ENCODE data around the gene OR10C1. TPM values are rescaled to one million over a fixed set of nuclear protein-coding genes. Genes with fewer than 3 reads are reported as not detected.
"Not testable (repeated sequence)": the region's sequence is repeated elsewhere in the genome, so short reads cannot be mapped to it uniquely, and the experiment has no call there.

Gene OR10C1
- not detected for total RNA-seq

GRCh38 chr6:29439006-29439405 is at the start of gene OR10C1:
OR10C1 (plus strand) TSS chr6:29439306; CDS start chr6:29440016, 710 bp downstream.
- no peak for DNase-seq

DNA sequence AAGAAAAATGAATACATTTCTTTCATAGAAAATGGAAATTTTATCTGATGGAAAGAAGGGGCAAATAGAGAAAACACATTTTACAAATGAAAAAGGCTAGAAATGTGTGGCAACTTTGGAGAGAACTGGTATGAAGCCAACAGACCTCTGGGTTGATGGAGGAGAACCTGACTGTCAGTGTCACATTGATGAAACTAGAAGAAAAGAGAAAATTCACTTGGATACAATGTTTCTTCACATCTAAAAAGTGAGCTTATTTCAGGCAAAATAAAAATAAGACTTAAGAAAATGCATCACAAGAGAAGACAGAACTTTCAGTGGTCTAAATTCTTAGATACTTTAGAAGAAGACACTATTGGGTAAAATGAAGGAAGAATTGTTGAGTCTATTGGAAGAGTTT is 43.8 kb upstream of the OR10C1 start, which contains the start of gene OR12D2:
Gene OR12D2, plus strand, starts transcription at position 301 of the 400 bp plus-strand sequence. CDS start 1,069 bp downstream, outside the sequence.
- DNase-seq, result no peak

DNA sequence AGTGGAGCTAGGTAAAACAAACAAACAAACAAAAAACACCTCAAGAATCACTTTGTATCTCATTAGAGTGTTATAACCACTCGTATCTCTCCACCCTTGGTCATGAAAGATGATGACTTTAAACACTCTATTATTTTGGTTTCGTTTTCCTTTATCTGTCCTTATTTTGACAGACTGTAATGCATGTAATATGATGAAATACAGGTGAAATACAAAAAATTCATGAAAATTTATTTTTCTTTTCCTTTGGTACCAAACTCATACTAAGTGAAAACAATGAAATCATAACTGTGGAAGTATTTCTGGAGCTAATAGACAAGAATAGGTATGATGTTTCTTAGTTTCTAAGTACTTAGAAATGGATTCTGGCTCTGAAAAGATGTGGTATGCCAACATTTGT is 39.6 kb upstream of the OR10C1 start:
- DNase-seq, result no peak

DNA sequence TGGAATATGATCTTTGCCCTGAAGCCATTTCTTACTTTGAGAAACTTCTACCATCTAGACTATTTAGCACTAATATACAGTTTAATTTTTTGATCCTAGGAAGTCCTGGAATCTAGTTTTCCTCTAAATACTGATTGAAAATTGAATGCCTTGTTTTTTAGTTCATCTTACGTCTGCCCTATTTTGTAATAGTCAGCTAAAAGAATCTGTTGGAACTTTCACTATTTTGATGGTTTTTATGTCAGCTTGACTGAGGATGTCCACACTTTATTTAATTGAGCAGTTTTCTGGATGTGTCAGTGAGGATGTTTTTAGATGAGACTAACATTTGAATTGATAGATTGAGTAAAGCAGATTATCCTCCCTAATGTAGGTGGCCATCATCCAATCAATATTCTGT is 35.3 kb upstream of the OR10C1 start:
- DNase-seq, result no peak

DNA sequence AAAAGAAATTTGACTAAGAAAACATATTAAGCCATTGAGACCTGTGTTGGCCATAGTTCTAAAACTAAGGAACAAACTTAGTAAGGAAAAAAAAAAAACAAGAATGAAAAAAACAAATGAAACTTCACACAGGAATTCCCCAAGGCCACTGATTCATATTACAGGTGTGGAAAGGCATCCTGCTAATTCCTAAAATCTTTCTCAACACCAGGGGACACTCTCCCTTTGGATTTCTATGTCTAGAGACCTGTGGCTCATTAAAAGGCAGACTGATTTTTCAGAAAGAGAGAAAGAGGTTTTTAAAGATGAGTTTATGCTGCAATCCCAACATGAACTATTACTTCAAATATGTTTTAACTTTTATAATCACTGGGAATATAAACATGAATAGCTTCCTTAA is 24.5 kb upstream of the OR10C1 start, which contains the start of gene OR12D1:
Gene OR12D1, plus strand, starts transcription at position 341 of the 400 bp plus-strand sequence.
- DNase-seq, result no peak

GRCh38 chr6:29419516-29419915 is 19.6 kb upstream of the OR10C1 start:
- no peak for DNase-seq

GRCh38 chr6:29424168-29424567 is 14.9 kb upstream of the OR10C1 start:
- no peak for DNase-seq

DNA sequence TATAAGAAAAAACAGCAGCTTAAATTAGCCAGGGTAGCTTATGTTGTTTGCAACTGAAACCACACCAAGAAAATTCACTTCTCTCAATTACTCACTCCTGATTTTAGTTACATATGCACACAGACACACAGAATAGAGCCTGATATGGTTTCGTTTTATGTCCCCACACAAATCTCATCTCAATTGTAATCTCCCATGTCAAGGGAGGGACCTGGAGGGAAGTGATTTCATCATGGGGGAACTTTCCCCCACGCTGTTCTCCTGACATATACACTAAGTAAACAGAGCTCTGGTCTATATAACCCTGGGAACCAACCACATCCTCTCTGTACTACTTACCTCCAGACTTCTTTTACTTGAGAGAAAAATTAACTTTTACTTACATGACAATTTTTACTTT is 14.5 kb upstream of the OR10C1 start:
- DNase-seq, result no peak

DNA sequence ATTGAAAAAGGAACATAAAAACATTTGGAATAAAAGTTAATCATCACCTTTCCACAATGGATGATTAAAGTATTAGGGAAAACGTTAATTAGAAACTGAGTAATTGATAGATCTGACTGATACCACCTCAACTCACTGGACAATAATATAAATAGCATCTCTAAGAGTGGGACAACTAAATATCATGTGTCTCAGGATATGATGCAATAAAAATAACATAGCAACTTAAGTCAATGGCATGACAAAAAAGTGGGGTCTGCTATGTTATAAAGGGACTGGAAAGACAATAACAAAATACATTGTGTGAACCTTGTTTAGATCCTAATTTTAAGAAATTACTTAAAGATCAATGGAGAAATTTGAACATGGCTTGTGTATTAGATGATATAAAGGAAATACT is 14.0 kb upstream of the OR10C1 start:
- DNase-seq, result no peak

- DNase-seq, result no peak
Measured at GRCh38 chr6:29426654-29427053, 12.5 kb upstream of the OR10C1 start.

GRCh38 chr6:29436730-29437129 is 2.4 kb upstream of the OR10C1 start:
- not testable (repeated sequence) for DNase-seq

GRCh38 chr6:29442719-29443118 is 3.6 kb downstream of the OR10C1 start:
- DNase-seq, result no peak

DNA sequence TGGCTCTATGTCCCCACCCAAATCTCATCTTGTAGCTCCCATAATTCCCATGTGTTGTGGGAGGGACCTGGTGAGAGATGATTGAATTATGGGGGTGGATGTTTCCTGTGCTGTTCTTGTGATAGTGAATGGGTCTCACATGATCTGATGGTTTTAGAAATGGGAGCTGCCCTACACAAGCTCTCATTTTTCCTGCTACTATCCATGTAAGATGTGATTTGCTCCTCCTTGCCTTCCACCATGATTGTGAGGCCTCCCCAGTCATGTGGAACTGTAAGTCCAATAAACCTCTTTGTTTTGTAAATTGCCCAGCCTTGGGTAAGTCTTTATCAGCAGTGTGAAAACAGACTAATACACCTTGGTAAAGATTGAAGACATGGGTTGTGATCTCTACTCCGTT is 4.9 kb downstream of the OR10C1 start:
- not testable (repeated sequence) for DNase-seq

DNA sequence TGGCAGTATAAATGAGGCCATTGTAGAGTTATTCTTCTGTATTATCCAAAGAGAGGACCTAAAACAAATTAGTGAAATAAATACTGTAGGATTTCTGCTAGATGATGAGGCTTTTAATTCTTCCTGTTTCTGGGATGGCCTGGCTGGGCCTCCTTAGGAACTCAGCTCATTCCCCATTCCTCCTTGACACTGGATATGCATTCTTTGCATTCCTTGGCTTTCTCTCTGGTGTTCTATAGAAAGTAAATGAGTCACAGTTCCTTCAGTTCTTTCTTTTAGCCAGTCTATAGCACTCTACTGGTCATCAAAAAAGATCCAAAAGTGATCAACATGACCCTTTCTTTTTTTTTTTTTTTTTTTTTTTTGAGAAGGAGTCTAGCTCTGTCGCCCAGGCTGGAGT is 8.6 kb downstream of the OR10C1 start:
- DNase-seq, result no peak

DNA sequence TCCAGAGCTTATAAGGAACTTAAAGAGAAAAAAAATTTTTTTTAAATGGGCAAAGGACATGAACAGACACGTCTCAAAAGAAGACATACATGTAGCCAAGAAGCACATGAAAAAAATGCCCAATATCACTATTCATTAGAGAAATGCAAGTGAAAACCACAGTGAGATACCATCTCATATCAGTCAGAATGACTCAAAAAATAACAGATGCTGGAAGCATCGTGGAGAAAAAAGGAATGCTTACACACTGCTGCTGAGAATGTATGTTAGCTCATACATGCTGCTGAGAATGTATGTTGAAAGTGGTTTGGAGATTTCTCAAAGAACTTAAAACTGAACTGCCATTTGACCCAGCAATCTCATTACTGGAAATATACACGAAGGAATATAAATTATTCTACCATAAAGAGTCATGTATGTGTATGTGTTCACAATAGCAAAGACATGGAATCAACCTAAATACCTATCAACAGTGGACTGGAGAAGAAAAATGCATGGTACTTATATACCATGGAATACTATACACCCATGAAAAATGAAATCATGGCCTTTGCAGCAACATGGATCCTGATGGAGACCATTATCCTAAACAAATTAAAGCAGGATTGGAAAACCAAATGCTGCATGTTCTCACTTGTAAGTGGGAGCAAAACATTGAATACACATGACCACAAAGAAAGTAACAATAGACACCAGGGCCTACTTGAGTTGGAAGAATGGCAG is 12.5 kb downstream of the OR10C1 start:
- no peak for DNase-seq

- no peak for DNase-seq
Measured at GRCh38 chr6:29456971-29457370, 17.9 kb downstream of the OR10C1 start, which contains the start of the genes OR11A1 and OR2H1. OR11A1 (minus strand) TSS chr6:29457071; CDS start chr6:29427641, 29,430 bp downstream. OR2H1 (plus strand) TSS chr6:29457155; CDS start chr6:29461770, 4,615 bp downstream.

DNA sequence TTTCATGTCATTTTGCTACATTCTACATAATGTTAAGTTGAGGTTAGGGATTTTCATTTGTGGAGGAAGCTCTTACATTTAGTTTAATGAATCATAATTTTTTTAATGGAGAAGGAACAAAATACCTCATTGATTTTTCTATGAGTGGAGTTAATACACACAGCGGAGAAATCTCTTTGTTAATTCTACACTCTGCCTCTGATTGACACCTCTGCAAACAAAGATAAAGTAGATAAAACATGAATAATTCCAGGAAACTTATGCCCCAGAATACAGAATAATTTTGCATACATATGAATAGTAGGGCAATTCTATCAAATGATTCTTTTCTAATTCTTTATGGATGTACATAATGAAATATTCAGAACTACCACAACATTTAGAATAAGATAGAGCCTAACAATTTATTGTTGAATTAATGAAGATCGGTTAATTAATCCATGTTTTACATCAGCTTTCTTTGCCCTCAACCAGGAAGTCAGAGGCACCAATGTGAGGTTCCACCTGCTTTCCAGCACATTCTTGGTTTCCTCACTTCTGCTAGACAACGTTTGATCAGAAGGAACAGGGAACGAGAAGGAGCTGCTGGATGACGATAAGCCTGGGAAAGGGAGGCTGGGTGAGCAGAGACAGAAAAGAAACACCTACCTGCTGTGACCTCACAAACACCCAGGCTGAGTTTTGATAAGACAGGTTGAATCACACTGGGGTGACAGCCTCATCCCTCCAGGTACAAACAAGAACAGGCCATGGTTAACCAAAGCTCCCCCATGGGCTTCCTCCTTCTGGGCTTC is 22.1 kb downstream of the OR10C1 start:
- DNase-seq, result no peak

DNA sequence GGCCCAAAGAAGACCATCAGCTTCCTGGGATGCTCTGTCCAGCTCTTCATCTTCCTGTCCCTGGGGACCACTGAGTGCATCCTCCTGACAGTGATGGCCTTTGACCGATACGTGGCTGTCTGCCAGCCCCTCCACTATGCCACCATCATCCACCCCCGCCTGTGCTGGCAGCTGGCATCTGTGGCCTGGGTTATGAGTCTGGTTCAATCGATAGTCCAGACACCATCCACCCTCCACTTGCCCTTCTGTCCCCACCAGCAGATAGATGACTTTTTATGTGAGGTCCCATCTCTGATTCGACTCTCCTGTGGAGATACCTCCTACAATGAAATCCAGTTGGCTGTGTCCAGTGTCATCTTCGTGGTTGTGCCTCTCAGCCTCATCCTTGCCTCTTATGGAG is 22.9 kb downstream of the OR10C1 start:
- no peak for DNase-seq

GRCh38 chr6:29465279-29465678 is 26.2 kb downstream of the OR10C1 start:
- DNase-seq, result no peak

DNA sequence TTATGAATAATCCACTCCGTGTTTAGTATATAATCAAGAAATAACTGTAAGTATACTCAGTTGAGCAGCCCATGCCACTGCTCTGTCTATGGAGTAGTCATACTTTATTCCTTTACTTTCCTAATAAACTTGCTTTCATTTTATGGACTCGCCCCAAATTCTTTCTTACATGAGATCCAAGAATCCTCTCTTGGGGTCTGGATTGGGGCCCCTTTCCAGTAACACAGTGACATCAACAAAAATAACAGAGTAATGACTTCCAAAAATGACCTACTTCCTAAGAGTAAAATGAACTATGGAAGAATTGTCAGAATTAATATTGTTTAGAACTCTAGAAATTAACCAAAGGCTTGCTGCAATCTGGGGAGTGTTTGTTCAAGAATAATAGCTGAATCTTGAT is 26.7 kb downstream of the OR10C1 start:
- no peak for DNase-seq

- no peak for DNase-seq
Measured at GRCh38 chr6:29466241-29466640, 27.1 kb downstream of the OR10C1 start.

GRCh38 chr6:29474996-29475395 is 35.9 kb downstream of the OR10C1 start:
- no peak for DNase-seq

DNA sequence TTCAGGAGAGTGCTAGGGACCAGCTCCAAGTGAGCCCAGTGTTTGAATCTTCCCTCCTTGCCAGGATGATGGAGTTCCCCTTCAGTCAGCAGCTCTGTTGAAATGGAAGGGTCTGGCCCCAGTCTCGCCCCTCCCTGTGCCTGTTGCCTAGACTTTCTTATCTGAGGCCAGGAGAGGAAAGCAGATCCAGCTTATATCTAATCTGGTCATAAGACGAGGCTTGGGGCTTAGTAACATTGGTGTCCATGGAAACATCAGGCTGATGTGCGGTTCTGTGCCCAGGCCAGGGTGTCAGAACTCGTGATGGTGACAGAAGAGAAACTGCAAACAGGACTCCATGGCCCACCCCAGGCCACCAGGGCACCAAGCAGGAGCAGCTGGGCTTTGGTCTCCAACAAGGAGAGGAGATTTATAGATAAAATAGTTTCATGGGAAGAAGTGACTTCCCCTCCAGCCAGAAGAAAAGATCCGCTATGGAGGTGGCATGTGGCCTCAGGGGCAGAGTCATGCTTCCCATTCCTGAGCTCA is 38.9 kb downstream of the OR10C1 start:
- no peak for DNase-seq

- no peak for DNase-seq
Measured at GRCh38 chr6:29478740-29479139, 39.6 kb downstream of the OR10C1 start.

Measured in effector CD4-positive, alpha-beta T cell (primary cell).